Measurements from ENCODE around the gene IL2RA.

The IL2RA gene

GRCh38 chr10:5971315-5971832, 90.8 kb downstream of the IL2RA start:
- peaks cover 69% of the 10 kb centered on the region for H3K79me2 ChIP-seq (ENCODE audit: insufficient read depth, low read depth)
- no peak overlapping the region for H3K4me2 ChIP-seq

DNA sequence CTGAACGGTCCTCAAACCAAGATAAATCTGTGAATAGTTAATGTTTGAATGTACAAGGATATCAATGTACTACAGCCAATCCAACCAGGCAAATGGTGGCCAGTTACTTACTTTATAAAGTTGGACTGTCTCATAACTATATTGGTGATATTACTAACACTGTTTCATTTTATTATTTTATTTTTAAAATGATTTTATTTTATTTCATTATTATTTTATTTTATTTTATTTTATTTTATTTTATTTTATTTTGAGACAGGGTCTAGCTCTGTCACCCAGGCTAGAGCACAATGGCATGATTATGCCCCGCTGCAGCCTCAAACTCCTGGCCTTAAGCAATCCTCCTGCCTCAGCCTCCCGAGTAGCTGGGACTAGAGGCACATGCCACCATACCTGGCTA, 91.6 kb downstream of the IL2RA start:
- Histone ChIP-seq H3K27ac (no peak overlapping the region), H3K4me1 (ENCODE audit: low read depth, poor library complexity, severe bottlenecking) (peaks cover 24% of the 10 kb centered on the region), H3K9ac (no peak overlapping the region), H3K36me3 (ENCODE audit: insufficient read depth) (no peaks in the 10 kb centered on the region), H3K79me2 (ENCODE audit: insufficient read depth, low read depth) (peaks cover 64% of the 10 kb centered on the region), H3K4me2 (no peak overlapping the region), H3K27me3 (ENCODE audit: insufficient read depth, low read depth) (no peaks in the 10 kb centered on the region), H4K20me1 (ENCODE audit: insufficient read depth) (no peaks in the 10 kb centered on the region), H3K4me3 (IDR thresholded peaks at IDR 0.05; ENCODE audit: insufficient read depth, low read depth, low read length) (no peak overlapping the region), H2AFZ (ENCODE audit: low read depth) (no peak overlapping the region)
- TF ChIP-seq, protein P1, sequence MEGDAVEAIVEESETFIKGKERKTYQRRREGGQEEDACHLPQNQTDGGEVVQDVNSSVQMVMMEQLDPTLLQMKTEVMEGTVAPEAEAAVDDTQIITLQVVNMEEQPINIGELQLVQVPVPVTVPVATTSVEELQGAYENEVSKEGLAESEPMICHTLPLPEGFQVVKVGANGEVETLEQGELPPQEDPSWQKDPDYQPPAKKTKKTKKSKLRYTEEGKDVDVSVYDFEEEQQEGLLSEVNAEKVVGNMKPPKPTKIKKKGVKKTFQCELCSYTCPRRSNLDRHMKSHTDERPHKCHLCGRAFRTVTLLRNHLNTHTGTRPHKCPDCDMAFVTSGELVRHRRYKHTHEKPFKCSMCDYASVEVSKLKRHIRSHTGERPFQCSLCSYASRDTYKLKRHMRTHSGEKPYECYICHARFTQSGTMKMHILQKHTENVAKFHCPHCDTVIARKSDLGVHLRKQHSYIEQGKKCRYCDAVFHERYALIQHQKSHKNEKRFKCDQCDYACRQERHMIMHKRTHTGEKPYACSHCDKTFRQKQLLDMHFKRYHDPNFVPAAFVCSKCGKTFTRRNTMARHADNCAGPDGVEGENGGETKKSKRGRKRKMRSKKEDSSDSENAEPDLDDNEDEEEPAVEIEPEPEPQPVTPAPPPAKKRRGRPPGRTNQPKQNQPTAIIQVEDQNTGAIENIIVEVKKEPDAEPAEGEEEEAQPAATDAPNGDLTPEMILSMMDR (conservative IDR thresholded peaks at IDR 0.05; ENCODE audit: low read depth, low read length): no peak

More at GRCh38 chr10:5971315-5971832, 90.8 kb downstream of the IL2RA start:
- no peaks in the 10 kb centered on the region for H3K27me3 ChIP-seq (ENCODE audit: insufficient read depth, low read depth)
- no peak overlapping the region for H3K27ac ChIP-seq
- H3K4me3 ChIP-seq (IDR thresholded peaks at IDR 0.05; ENCODE audit: insufficient read depth, low read depth, low read length): no peak overlapping the region
- H4K20me1 ChIP-seq (ENCODE audit: insufficient read depth): no peaks in the 10 kb centered on the region
- no peak overlapping the region for H2AFZ ChIP-seq (ENCODE audit: low read depth)
- no peaks in the 10 kb centered on the region for H3K36me3 ChIP-seq (ENCODE audit: insufficient read depth)
- no peak overlapping the region for H3K9ac ChIP-seq
- H3K4me1 ChIP-seq (ENCODE audit: low read depth, poor library complexity, severe bottlenecking): peaks cover 24% of the 10 kb centered on the region
- TF ChIP-seq, protein P1 (conservative IDR thresholded peaks at IDR 0.05; ENCODE audit: low read depth, low read length): no peak

DNA sequence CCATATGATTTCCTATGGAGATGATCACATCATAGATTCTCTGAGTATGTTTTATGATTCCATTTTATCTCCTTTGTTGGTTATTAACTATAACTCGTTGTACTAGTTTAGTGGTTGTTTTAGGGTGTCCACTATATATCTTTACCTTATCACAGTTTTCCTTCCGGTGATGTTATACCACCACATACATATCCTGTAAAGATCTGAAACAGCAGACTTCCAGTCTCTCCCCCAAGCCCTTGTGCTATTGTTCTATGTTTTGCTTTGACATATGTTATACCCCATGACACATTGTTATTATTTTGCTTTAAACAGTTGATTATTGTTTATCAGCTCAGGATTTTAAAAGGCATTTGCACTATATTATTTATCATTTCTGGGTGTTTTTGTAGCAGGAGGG, 92.1 kb downstream of the IL2RA start:
- Histone ChIP-seq H2AFZ (ENCODE audit: low read depth) (no peak overlapping the region), H3K4me1 (ENCODE audit: low read depth, poor library complexity, severe bottlenecking) (peaks cover 21% of the 10 kb centered on the region), H3K27ac (no peak overlapping the region), H3K79me2 (ENCODE audit: insufficient read depth, low read depth) (peaks cover 59% of the 10 kb centered on the region), H3K4me3 (IDR thresholded peaks at IDR 0.05; ENCODE audit: insufficient read depth, low read depth, low read length) (no peak overlapping the region), H3K36me3 (ENCODE audit: insufficient read depth) (no peaks in the 10 kb centered on the region), H3K27me3 (ENCODE audit: insufficient read depth, low read depth) (no peaks in the 10 kb centered on the region), H3K9ac (no peak overlapping the region), H4K20me1 (ENCODE audit: insufficient read depth) (no peaks in the 10 kb centered on the region), H3K4me2 (no peak overlapping the region)
- TF ChIP-seq, protein P1 (conservative IDR thresholded peaks at IDR 0.05; ENCODE audit: low read depth, low read length): no peak

GRCh38 chr10:5968681-5969453, 93.3 kb downstream of the IL2RA start:
- H4K20me1 ChIP-seq (ENCODE audit: insufficient read depth): no peaks in the 10 kb centered on the region
- no peak overlapping the region for H3K4me2 ChIP-seq
- H3K36me3 ChIP-seq (ENCODE audit: insufficient read depth): no peaks in the 10 kb centered on the region
- peaks cover 13% of the 10 kb centered on the region for H3K4me1 ChIP-seq (ENCODE audit: low read depth, poor library complexity, severe bottlenecking)
- no peak overlapping the region for H2AFZ ChIP-seq (ENCODE audit: low read depth)
- H3K27ac ChIP-seq: no peak overlapping the region
- H3K27me3 ChIP-seq (ENCODE audit: insufficient read depth, low read depth): no peaks in the 10 kb centered on the region
- no peak overlapping the region for H3K9ac ChIP-seq
- no peak overlapping the region for H3K4me3 ChIP-seq (IDR thresholded peaks at IDR 0.05; ENCODE audit: insufficient read depth, low read depth, low read length)
- H3K79me2 ChIP-seq (ENCODE audit: insufficient read depth, low read depth): peaks cover 49% of the 10 kb centered on the region
- TF ChIP-seq, protein P1 (conservative IDR thresholded peaks at IDR 0.05; ENCODE audit: low read depth, low read length): no peak

Measured in KMS-11 (cell line).